Coronary artery (tissue), 2 donors: ENCODE results near the gene PLXNA1.

Experiments
- DNase-seq: peaks from one replicate; pipeline ENCODE4 v3.0.0-alpha.2; 2017; ENCODE audit warnings: low spot score
- H3K27ac ChIP-seq, 2 donors: fragments of 200-600 bp; sonication (generic); one replicate each; pipeline ENCODE4 v1.5.1; 2016 to 2019
- H3K4me3 ChIP-seq: fragments of 200-600 bp; sonication (generic); 2 replicates; pipeline ENCODE4 v1.5.1; 2016; ENCODE audit warnings: mild to moderate bottlenecking, moderate library complexity
- CTCF ChIP-seq: fragments of 200-600 bp; sonication (generic); IDR thresholded peaks from one replicate; pipeline ENCODE4 v1.5.1; 2019; ENCODE audit warnings: antibody characterized with exemption

The PLXNA1 gene

GRCh38 chr3:126952983-126953660 lies 29.8 kb upstream of the PLXNA1 start:
- no peak for TF ChIP-seq CTCF
- no peak overlapping the region for H3K27ac ChIP-seq
- DNase-seq = no peak
- no peak overlapping the region for H3K4me3 ChIP-seq

- Histone ChIP-seq H3K27ac (no peak overlapping the region), H3K4me3 (no peak overlapping the region)
- no peak for TF ChIP-seq CTCF
- DNase-seq = no peak
Measured at GRCh38 chr3:126954141-126954842, 28.6 kb upstream of the PLXNA1 start.

GRCh38 chr3:126955004-126955790 lies 27.7 kb upstream of the PLXNA1 start:
- H3K4me3 ChIP-seq = no peak overlapping the region
- no peak overlapping the region for H3K27ac ChIP-seq
- no peak for DNase-seq
- no peak for TF ChIP-seq CTCF

- H3K4me3 ChIP-seq = no peak overlapping the region
- no peak for TF ChIP-seq CTCF
- no peak for DNase-seq
- no peak overlapping the region for H3K27ac ChIP-seq
Measured at GRCh38 chr3:126956361-126956760, 26.6 kb upstream of the PLXNA1 start.

- no peak for TF ChIP-seq CTCF
- no peak overlapping the region for H3K27ac ChIP-seq
- DNase-seq = no peak
- H3K4me3 ChIP-seq = no peak overlapping the region
Measured at GRCh38 chr3:126956866-126957650, 25.9 kb upstream of the PLXNA1 start.

GRCh38 chr3:126957776-126958637 lies 24.9 kb upstream of the PLXNA1 start:
- no peak overlapping the region for H3K4me3 ChIP-seq
- TF ChIP-seq CTCF = no peak
- DNase-seq = no peak
- no peak overlapping the region for H3K27ac ChIP-seq
